Muscle of back (tissue), 11 donors: Measurements from ENCODE around the gene RARS1. TPM values are rescaled to one million over a fixed set of nuclear protein-coding genes. Genes with fewer than 3 reads are reported as not detected.
"Not testable (repeated sequence)": the region's sequence is repeated elsewhere in the genome, so short reads cannot be mapped to it uniquely, and the experiment has no call there.

ENCODE experiments used
- DNase-seq, 3 donors: peaks; one replicate each; pipeline versions ENCODE4 v3.0.0 to v3.0.0-alpha.2; 2013
- polyA plus RNA-seq, 10 donors: library from polyadenylated mRNA; unstranded; fragments of 120-200 nt; gene quantifications; one replicate each; pipeline ENCODE4 v1.2.1, GENCODE V29; 2013; ENCODE audit not compliant: insufficient read length in 10 of 10

The RARS1 gene
- polyA plus RNA-seq, 10 donors, result 48.4 to 67.3 (median 58.6) TPM

DNA sequence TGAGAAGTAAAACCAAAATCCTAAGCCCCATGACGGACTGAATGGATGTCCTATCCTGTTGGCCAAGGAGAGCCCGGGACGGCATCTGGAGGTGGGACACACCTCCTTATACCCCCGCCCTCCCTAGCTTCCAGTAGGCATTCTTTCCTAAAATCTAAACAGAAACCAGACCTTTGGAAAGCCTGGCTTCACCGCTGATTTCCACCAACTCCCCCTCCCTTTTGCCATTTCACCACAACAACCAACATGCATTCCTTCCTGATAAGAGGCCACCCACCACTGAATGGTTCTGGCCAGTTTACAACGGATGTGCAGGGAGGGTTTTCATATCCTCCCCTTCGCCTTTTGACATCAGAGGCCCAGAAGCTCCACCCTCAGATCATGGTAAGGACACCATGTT lies 9.2 kb upstream of the RARS1 start:
- DNase-seq, result peak in 1 of 3 donors; percentile 37

DNA sequence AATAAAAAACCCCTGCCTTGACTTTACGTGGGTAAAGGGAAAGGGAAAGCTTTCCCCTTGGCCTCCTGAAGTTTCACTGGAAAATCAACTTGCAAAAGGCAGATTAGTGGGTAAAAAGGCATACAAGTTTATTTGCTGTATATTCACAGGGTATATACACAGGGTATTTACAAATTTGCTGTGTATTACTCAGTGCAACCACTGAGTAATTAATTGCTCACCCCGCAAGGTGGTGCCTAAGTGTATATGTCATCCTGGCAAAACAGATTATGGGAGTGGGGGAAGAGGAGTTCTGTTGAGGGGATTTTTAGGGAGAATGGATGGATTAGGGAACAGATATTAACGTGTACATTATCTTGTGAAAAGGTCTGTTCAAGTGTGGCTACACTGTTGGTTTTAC lies 7.1 kb upstream of the RARS1 start:
- DNase-seq, result no peak

DNA sequence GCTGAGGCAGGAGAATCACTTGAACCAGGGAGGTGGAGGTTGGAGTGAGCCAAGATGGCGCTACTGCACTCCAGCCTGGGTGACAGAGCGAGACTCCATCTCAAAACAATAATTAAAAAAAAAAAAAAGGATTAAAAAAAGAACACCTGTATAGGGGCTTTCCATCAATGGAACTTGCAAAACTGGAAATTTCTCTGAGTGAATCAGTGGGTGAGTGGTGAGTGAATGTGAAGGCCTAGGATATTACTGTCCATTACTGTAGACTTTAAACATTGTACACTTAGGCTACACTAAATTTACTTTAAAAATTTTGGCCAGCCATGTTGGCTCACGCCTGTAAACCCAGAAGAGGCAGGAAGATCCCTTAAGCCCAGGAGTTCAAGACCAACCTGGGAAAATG lies 5.7 kb upstream of the RARS1 start:
- DNase-seq, result no peak

- DNase-seq, result no peak
Observed at GRCh38 chr5:168481330-168481788, 4.9 kb upstream of the RARS1 start.

DNA sequence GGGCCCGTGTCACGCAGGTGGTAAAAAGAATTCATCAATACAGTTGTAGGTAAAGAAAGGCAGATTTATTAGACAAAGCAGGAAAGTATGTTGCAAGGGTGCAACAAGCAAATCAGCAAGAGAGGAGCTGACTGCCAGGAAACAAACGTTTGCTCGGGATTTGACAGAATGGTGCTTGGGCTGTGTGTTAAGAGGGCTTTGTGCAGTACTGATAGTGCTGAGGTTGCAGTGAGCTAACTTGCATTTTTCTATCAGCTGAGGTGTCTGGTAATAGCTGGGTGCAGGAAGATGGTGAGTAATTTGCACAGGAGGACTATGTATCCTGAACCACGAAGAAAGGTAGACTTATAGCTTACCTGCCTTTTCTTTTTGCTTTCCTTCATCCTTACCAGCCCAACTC lies 3.9 kb upstream of the RARS1 start:
- DNase-seq, result no peak

DNA sequence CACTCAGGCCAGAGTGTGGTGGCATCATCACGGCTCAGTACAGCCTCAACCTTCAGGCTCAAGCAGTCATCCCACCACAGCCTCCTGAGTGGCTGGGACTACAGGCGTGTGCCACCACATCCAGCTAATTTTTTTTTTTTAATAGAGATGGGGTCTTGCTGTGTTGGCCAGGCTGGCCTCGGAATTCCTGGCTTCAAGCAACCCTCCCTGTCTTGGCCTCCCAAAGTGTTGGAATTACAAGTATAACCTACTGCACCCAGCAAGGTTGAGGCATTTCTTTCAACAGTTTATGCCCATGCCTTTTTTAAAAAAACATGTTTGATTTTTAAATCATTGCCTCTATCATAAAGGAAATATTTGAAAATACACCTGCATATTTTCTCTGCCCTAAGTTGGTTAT lies 2.8 kb downstream of the RARS1 start:
- no peak for DNase-seq

DNA sequence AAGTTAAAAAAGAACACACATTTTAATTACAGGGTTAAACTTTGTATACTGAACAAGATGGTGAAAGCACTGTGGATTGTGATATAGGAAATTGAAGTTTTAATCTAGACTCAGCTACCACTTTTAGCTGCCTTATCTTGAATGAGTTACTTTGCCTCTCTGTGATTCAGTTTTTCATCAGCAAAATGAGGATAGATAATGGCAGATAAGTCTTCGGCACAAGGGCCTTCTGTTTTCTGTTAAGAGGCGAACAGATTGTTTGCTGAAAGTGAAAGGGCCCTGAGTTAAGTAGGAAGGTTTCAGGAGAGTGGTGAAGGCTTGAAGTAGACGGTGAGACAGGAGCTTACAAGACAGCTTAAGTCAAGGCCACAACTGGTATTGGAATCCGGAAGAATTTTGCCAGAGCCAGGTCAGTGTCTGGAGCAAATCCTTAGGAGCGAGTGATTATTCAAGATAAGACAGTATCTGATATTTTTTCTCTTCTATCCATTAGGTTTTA lies 7.8 kb downstream of the RARS1 start:
- DNase-seq, result no peak

DNA sequence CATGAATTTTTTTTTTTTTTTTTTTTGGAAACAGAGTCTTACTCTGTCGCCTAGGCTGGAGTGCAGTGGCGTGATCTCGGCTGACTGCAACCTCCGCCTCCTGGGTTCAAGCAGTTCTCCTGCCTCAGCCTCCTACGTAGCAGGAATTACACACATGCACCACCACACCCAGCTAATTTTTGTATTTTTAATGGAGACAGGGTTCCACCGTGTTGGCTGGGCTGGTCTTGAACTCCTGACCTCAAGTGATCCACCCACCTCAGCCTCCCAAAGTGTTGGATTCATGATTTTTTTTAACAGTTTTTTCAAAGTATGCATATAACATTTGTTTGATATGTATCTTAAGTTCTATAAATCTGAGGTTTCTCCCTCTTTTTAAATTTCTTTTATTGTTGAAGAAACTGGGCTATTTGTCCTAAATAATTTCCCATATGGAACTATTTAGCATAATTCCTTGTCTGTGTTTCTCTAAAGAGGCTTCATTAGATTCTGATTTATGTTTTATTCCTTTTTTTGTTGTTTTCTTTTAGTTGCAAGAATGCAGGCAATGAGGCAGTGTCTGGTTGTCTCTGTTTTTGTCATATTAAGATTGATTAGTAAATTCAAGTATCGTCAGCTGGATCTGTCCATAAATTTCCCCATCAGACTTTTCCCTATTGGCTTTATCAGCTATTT lies 16.4 kb downstream of the RARS1 start:
- DNase-seq, result no peak

DNA sequence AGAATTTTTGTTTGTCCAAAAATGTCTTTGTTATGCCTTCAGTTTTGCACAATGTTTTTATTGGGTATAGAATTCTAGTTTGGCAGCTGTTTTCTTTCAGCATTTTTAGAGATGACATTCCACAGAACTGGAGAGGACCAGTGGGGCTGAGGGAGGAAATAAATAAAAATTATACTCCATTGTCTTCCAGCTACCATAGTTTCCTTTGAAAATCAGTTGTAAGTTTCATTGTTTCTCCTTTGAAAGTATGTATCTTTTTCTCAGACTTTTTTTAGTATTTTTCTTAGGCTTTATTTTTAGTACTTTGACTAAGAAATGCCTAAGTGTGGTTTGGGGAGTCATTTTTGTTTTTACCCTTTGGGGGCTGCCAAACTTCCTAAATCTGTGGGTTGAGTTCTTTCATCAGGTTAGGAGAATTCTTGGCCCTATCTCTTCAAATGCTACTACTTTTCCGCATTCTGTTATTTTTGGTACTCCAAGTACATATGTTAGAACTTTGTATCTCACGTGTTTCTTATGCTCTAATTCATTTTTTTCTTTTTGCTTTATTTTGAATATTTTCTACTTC lies 27.7 kb downstream of the RARS1 start:
- DNase-seq, result no peak

DNA sequence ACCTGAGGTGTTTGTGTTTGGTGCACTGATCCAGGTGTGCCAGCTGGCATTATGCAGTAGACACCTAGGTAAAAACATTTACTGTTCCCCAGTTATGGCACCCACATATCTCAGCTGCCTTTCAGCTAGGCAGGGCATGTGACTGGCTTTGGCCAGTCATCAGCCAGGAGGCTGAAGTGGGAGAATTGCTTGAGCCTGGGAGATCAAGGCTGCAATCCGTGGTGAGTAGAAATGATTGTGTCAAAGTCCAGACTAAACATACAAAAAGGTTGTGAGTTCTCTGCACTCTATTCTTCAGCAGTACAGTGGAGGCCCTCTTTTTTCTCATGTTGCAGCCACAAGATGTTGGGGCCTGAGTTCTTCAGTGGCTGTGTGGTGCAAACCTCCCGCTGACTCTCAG lies 39.6 kb downstream of the RARS1 start:
- no peak for DNase-seq

- DNase-seq, result no peak
Observed at GRCh38 chr5:168527756-168528295, 41.6 kb downstream of the RARS1 start.

- peak; percentile 30 to 74 (median 52) for DNase-seq
Observed at GRCh38 chr5:168528521-168529373, 42.5 kb downstream of the RARS1 start, which contains the start of gene FBLL1. Gene FBLL1 (plus strand): TSS chr5:168529305. CDS start chr5:168529505, 200 bp downstream.

DNA sequence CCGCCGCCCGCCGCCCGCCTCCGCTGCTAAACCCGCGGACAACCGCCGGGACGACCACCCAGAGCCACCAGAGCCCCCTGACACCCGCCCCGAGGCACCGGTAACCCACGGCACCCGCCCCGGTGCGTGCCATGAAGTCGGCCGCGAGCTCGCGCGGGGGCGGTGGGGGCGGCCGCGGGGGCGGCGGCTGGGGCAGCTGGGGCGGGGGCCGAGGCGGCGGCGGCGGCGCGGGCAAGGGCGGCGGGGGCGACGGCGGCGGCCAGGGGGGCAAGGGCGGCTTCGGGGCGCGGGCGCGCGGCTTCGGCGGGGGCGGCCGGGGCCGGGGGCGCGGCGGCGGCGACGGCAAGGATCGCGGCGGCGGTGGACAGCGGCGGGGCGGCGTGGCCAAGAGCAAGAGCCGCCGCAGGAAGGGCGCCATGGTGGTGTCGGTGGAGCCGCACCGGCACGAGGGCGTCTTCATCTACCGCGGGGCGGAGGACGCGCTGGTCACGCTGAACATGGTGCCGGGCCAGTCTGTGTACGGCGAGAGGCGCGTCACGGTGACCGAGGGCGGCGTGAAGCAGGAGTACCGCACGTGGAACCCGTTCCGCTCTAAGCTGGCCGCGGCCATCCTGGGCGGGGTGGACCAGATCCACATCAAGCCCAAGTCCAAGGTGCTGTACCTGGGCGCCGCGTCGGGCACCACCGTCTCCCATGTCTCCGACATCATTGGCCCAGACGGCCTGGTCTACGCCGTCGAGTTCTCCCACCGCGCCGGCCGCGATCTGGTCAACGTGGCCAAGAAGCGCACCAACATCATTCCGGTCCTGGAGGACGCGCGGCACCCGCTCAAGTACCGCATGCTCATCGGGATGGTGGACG lies 43.3 kb downstream of the RARS1 start:
- DNase-seq, result peak in 2 of 3 donors; percentile 6 to 20

DNA sequence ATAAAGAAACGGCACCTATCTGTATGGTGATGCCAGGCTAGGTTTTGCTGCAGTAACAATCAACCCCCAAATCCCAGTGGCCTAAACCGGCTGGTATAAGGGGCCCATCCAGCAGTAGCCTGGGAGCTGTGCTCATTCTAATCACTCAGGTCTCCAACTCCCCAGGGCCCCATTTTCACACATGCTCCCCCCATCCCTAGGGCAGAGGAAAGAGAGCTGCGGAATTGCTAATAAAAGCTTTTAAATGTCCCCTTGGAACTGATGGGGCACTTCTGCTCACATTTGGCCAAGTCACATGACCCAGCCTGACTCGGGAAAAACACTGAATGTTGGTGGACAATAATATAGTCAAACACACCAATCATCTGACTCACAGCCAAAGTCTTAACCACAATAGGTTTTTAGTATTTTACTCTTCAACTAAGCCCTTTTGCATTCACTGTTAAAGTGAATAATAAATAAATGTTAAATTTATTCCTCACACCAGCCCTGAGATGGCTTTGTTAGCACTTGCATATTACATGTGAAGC lies 44.4 kb downstream of the RARS1 start:
- no peak for DNase-seq

DNA sequence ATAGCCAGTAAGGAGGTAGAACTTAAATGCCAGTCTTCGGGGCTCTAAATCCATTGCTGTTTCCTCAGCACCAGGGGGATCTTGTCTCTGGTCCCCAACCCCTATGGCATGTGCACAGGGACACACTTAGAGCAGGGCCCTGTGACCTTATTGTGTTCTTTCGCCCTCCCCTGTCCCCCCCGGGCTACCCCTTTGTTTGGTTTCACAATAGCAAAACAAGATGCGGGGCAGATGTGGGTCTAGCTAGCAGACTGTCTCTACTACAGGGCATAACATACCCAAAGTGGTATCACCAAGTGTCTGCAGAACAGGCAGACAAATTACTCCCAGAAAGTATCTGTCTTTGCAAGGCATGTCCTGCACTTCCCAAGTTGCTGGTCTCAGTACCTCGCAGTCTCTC lies 44.9 kb downstream of the RARS1 start:
- DNase-seq, result no peak

DNA sequence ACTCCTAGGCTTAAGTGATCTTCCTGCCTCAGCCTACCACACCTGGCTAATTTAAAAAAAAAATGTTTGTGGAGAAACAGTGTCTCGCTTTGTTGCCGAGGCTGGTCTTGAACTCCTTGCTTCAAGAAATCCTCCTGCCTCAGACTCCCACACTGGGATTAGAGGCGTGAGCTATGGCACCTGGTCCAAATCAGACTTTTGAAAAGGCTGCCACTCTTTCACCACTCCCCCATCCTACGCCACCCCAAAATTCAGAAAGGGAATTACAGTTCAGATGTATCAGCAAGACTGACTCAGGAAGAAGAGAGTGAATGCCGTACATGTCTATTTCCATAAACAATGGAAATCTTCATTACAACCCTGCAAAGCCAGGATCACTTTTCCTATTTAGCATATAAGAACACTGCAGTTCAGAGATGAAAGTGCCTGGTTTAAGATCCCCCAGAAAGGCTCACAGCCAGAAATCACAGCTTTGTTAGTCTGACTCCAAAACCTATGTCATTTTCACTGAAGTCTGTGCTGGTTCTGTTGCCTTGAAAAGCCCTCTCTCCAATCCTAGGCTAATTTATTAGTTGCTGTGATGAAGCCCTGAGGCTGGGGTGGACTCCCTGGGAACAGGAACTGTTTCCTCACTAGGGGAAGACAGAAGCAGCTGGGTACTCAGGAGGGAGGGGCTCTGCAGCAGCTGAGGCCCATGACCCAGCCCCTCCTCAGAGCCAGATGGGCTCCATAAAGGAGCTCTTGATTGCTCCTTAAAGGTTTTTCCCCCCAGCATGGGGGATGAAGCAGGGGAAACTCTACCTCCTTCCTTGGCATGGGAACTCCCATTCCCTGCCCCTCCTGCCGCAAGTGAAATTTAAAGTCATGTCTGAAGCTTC lies 46.0 kb downstream of the RARS1 start:
- DNase-seq, result no peak

- DNase-seq, result not testable (repeated sequence)
Observed at GRCh38 chr5:168534351-168534750, 48.1 kb downstream of the RARS1 start.

GRCh38 chr5:168537176-168537575 lies 50.9 kb downstream of the RARS1 start:
- no peak for DNase-seq

DNA sequence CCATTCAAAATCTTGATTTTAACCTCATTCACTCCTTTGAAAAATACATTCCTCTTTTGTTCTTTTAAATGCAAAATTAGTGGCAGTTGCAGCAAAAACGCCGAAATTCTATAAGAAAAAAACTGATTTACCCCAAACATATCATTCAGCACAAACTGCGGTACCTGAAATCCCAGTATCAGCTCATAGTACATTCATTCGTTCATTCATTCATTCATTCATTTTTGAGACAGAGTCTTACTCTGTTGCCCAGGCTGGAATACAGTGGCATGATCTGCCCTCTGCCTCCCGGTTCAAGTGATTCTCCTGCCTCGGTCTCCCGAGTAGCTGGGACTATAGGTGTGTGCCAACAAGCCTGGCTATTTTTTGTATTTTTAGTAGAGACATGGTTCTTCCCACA lies 63.3 kb downstream of the RARS1 start:
- no peak for DNase-seq

DNA sequence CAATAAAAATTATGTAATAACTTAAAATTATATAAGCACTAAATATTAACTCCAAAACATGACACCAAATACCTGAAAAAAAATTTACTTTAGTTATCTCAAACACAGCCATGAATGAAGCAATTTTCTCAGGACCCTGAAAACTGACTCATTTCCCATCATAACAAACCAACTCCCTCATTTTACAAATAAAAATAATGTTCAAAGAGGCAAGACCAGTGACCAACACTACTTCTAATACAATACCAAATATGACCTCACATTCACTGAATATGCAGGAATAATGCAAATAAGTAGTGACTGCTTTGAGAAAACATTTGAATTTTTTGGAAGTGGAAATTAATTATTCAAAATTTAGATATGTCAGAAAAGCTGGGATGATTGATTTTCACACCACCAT lies 64.4 kb downstream of the RARS1 start:
- DNase-seq, result no peak
